Epithelial cell of esophagus (primary cell): ENCODE data around the gene ZNF579.

Experiments used
- DNase-seq: peaks from one replicate; pipeline ENCODE4 v3.0.0; 2010; ENCODE audit warnings: low read depth
- H3K4me3 ChIP-seq: 2 replicates; pipeline ENCODE4 v1.5.1; 2011; ENCODE audit warnings: mild to moderate bottlenecking, low read length, control low read depth
- CTCF ChIP-seq: IDR thresholded peaks from 2 replicates; pipeline ENCODE4 v1.5.1; 2011; ENCODE audit warnings: low read depth, mild to moderate bottlenecking, low read length, control low read depth, inconsistent platforms; ENCODE audit not compliant: insufficient read depth; ENCODE audit errors: missing control alignments

ZNF579 gene

GRCh38 chr19:55580628-55581144 is at the start of gene ZNF579:
Gene ZNF579 (minus strand): TSS chr19:55580848. CDS start chr19:55579639, 1,209 bp downstream.
- peak within 1 kb of the TSS; percentile 90 for H3K4me3 ChIP-seq
- peak; percentile 88 for DNase-seq
- no peak for TF ChIP-seq CTCF

- TF ChIP-seq CTCF: no peak
- H3K4me3 ChIP-seq: no peak overlapping the region
- DNase-seq: no peak
Observed at GRCh38 chr19:55626350-55626749, 45.7 kb upstream of the ZNF579 start.

GRCh38 chr19:55625004-55625326 is 44.3 kb upstream of the ZNF579 start:
- no peak for DNase-seq
- no peak for TF ChIP-seq CTCF
- peak overlapping the region; percentile 62 for H3K4me3 ChIP-seq

- H3K4me3 ChIP-seq: peak within 1 kb of the TSS; percentile 62
- peak; percentile 92 for DNase-seq
- no peak for TF ChIP-seq CTCF
Observed at GRCh38 chr19:55624109-55625003, 43.7 kb upstream of the ZNF579 start, which contains the start of gene ZNF784. Gene ZNF784 (minus strand): TSS chr19:55624566. CDS start chr19:55624561, 5 bp downstream.

- no peak for TF ChIP-seq CTCF
- H3K4me3 ChIP-seq: no peak overlapping the region
- no peak for DNase-seq
Observed at GRCh38 chr19:55623561-55623960, 42.9 kb upstream of the ZNF579 start.

GRCh38 chr19:55623130-55623529 is 42.5 kb upstream of the ZNF579 start:
- H3K4me3 ChIP-seq: no peak overlapping the region
- no peak for TF ChIP-seq CTCF
- DNase-seq: no peak
